Amniotic stem cell (primary cell): ENCODE data around the gene PGAM2.
"Not testable (repeated sequence)": the region's sequence is repeated elsewhere in the genome, so short reads cannot be mapped to it uniquely, and the experiment has no call there.

Experiments
- DNase-seq: peaks from one replicate; lab custom pipeline; 2025; lab: John Stamatoyannopoulos, UW

The PGAM2 gene

GRCh38 chr7:44050121-44050914 lies 15.0 kb downstream of the PGAM2 start:
- no peak for DNase-seq

DNA sequence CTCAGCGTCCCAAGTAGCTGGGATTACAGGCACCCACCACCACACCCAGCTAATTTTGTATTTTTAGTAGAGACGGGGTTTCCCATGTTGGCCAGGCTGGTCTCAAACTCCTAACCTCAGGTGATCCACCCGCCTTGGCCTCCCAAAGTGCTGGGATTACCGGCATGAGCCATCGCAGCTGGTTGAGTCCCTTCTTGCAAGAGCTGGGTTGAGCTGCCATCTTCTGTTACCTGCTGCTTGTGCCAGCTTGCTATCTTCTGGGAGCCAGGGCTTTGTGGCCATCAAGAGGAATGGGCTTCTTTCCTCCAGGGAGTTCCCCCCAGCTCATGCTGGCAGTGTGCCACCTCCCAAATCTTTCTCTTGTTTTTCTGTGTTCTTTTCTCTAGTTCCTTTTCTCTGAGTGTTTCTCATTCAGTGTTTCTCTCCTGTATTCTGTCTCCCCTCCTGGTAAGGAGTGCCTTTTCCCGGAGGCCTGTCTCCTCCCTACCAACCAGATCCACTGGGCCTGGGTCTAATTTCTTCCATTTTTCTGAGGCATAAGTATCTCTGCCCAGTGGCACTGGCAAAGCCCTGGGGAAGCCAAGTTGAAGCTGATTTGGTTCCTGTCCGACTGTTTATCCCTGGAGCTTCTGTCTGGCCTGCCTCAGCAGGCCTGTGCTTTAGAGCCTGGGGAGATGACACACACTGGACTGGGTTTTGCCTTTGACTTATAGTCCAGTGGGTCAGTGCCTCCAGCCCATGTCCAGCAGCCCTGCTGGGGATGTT lies 17.2 kb downstream of the PGAM2 start:
- no peak for DNase-seq

DNA sequence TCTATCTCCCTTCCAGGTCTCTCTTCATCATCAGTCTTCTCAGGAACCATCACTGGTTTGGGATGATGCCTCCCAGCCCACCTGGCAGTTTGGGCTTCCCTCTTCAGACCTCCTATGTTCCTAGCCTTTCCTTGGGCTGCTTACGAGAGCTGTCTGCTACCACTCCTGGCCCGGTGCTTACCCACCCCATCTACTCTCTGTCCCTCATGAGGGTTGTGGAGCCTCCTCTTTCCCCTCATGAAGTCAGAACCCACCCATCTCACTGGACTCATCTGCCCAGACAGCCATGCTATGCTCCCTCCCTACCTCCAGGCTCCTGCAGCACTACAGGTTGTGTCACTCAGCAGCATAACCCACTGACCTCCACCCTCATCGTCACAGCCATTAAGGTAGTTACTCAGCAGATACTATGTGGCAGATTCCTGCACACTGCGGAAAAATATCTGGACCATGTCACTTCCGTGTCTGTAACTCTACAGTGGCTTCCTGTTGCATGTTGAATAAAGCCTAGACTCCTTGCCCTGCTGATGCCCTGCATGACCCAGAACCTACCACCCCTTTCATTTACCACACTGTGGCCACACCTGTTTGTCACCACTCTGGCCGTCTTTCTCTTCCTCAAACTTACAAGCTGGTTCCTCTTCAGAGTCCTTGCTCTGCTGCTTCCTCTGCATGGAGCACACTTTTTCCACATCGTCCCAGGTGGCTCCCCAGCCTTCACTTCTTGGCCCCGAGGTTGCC lies 18.9 kb downstream of the PGAM2 start:
- no peak for DNase-seq

- DNase-seq = no peak
Measured at GRCh38 chr7:44045226-44046014, 19.9 kb downstream of the PGAM2 start.

- DNase-seq = peak; percentile 89
Measured at GRCh38 chr7:44044315-44045225, 20.8 kb downstream of the PGAM2 start, which contains the start of gene DBNL. Gene DBNL, plus strand, starts transcription at chr7:44044702. Its CDS starts 36 bp downstream, at chr7:44044738.

DNA sequence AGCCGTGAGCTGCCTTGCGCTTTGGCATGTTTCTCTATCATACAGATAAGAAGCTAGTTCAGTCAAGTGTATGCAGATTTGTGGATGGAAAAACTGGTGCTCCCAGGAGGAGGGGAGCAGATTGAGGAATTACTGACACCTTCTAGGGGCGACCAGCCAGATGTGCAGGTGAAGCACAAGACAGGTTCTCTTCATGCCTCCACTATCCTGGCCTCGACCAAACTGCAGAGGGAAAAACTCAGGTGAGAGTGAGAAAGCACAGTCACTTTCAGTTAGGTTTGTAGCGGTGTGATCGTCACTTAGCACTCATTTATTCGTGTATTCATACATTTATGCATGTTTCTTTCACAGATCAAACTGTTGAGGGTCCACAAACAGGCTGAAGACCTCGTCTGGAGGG lies 21.5 kb downstream of the PGAM2 start:
- DNase-seq = no peak

DNA sequence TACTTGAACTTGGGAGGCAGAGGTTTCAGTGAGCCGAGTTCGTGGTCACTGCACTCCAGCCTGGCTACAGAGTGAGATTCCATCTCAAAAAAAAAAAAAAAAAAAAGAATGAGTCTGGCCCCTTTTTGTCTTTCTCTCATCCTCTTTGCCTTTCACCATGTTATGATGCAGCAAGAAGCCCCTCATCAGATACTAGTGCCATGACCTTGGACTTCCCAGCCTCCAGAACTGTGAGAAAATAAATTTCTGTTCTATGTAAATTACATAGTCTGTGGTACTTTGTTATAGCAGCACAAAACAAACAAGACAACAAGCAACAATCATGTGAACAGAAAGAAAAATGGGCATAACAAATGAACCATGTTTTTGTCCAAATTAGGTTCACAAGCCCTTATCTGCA lies 23.1 kb downstream of the PGAM2 start:
- no peak for DNase-seq

DNA sequence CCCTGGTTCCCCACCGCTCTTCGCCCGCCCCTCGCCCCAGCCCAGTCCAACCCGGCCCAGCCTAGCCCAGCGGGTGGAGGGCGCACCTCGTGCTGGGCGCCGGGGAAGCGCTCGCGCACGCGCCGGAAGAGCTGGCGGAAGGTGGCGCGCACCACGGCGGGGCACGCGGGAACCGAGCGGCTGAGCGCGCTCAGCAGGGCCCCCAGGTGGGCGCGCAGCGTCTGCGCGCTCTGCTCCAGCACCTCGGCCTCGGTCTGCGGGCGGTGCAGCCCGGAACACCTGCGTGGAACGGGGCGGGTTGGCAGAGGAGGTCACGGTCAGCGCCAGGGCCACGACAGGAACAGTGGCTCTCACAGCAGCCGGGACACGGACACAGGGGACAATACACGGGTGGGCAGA lies 24.9 kb downstream of the PGAM2 start:
- DNase-seq = not testable (repeated sequence)

DNA sequence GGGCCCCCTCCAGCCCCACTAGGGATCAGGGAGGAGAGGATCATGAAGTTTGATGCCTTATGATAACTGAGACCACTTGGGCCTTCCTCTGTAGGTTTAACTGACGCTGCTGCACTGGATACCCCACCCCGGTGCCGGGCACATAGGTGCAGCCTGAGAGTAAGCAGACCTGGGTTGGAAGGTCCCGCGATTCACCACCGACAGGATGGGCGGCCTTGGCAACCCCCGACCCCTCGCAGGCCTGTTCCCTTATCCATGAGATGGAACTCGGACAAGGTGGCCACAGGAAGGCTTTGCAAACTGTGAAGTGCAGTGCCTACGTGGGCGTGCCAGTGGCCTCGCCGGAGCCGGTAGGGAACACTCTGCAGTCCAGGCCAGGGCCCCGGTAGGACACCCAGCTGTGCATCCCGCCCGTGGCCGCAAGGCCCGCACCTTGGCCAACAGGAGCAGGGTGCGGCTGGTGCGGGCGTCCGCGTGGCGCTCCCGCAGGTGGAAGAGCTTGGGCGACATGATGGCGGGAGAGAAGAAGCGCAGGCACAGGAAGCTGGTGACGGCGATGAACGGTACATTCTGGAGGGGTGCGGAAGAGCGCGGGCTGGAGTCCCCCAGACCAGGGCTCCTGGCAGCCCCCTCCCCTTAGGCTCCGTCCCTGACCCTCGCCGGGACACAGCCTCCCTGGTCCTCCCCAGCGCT lies 25.4 kb downstream of the PGAM2 start:
- DNase-seq = not testable (repeated sequence)

GRCh38 chr7:44038961-44039558 lies 26.3 kb downstream of the PGAM2 start:
- DNase-seq = not testable (repeated sequence)

- DNase-seq = not testable (repeated sequence)
Measured at GRCh38 chr7:44038553-44038952, 26.8 kb downstream of the PGAM2 start.

DNA sequence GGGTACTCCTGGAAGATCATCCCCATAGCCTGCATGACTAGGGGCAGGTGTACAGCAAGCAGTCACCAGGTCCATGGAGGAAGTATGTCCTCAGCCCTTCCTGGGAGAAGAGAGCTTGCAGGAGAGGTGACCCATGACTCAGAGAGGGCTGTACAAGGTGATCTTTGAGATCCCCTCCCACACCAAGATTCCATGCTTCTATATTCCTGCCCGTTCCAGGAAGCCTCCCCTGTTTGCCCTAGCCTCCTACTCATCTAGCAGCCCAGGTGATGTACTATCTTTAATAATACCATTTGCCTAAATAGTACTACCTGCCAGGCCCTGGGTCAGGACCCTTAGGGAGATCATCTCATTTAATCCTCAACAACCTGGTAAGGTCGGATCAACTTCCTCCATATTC lies 27.4 kb downstream of the PGAM2 start:
- not testable (repeated sequence) for DNase-seq

DNA sequence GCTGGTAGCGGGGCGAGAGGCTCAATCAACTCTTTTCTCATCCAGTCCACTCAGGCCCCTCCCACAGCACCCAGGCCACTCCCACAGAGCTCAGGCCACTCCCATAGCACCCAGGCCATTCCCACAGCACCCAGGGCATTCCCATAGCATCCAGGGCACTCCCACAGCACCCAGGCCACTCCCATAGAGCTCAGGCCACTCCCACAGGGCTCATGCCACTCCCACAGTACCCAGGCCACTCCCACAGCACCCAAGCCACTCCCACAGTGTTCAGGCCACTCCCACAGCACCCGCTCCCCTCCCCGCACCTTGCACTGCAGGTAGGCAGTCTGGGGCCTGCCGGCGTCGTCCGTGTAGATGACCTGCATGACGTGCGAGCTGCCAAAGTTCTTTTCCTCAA lies 29.0 kb downstream of the PGAM2 start:
- DNase-seq = not testable (repeated sequence)

GRCh38 chr7:44033971-44034844 lies 31.2 kb downstream of the PGAM2 start:
- DNase-seq = not testable (repeated sequence)

GRCh38 chr7:44032031-44032430 lies 33.3 kb downstream of the PGAM2 start:
- DNase-seq = not testable (repeated sequence)

DNA sequence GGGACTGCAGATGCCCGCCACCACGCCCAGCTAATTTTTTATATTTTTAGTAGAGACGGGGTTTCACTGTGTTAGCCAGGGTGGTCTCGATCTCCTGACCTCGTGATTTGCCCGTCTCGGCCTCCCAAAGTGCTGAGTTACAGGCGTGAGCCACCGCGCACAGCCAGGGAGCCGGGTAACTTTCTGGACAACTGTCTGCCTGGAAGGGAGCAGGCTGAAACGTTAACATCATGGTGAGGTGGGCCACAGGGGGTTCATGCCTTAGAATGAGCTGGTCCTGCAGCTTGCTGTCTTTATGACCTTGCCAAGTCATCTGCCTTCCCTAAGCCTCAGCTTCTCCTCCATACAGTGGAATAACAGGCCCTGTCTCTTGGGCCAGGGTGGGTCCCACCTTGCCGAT lies 34.0 kb downstream of the PGAM2 start:
- DNase-seq = not testable (repeated sequence)

DNA sequence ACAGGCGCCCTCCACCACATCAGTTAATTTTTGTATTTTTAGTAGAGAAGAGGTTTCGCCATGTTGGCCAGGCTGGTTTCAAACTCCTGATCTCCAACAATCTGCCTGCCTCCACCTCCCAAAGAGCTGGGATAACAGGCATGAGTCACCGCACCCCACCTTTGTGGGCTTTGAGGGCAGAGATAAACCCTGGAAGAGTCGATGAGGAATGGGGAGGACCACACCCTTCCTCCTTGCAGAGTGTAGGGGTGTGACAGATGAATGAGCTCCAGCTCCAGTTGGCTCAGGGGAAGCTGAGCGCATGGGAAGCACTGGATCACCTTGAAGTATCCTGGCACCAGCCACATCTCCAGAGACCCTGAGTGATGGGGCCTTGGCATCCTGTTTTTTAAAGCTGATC lies 35.3 kb downstream of the PGAM2 start:
- not testable (repeated sequence) for DNase-seq

GRCh38 chr7:44029433-44029832 lies 35.9 kb downstream of the PGAM2 start:
- DNase-seq = not testable (repeated sequence)
